HUES64 (cell line): Measurements from ENCODE around the gene ATXN10.

ENCODE experiments used
- H3K27ac ChIP-seq: 2 replicates; pipeline ENCODE4 v1.7.0; 2013; ENCODE audit warnings: low read depth, low read length, inconsistent platforms
- H3K27me3 ChIP-seq: 2 replicates; pipeline ENCODE4 v1.6.1; 2013; ENCODE audit warnings: mild to moderate bottlenecking, low read length; ENCODE audit not compliant: insufficient read depth
- H3K36me3 ChIP-seq: 2 replicates; pipeline ENCODE4 v1.6.1; 2013; ENCODE audit warnings: mild to moderate bottlenecking, low read length; ENCODE audit not compliant: insufficient read depth
- H3K4me1 ChIP-seq: 2 replicates; pipeline ENCODE4 v1.6.1; 2013; ENCODE audit warnings: mild to moderate bottlenecking, low read length, moderate library complexity; ENCODE audit not compliant: insufficient read depth
- H3K4me3 ChIP-seq: 2 replicates; pipeline ENCODE4 v1.5.1; 2013; ENCODE audit warnings: mild to moderate bottlenecking, low read length, moderate library complexity
- H3K9ac ChIP-seq: 2 replicates; pipeline ENCODE4 v1.6.1; 2013; ENCODE audit warnings: mild to moderate bottlenecking, low read depth, low read length
- H3K9me3 ChIP-seq: 2 replicates; pipeline ENCODE4 v1.6.1; 2013; ENCODE audit warnings: low read depth, low read length; ENCODE audit not compliant: insufficient read depth
- WGBS: fragments of 150-250, 120-280 bp; methylation state at CpG from one replicate; pipeline ENCODE4 v1.1.7; 2013; ENCODE audit warnings: missing lambda C conversion rate; 5-methylcytosine and 5-hydroxymethylcytosine counted together

Gene ATXN10

GRCh38 chr22:45882881-45883810 lies 211.5 kb downstream of the ATXN10 start:
- 92% methylated on average over 32 of the region's 32 CpGs for WGBS
- no peak overlapping the region for H3K4me3 ChIP-seq
- H3K9ac ChIP-seq: no peak overlapping the region
- H3K9me3 ChIP-seq: no peaks in the 10 kb centered on the region
- no peaks in the 10 kb centered on the region for H3K36me3 ChIP-seq
- peaks cover 26% of the 10 kb centered on the region for H3K27me3 ChIP-seq
- H3K27ac ChIP-seq: no peak overlapping the region
- H3K4me1 ChIP-seq: peaks cover 4% of the 10 kb centered on the region; the same call in 1 of the 2 replicates

GRCh38 chr22:45883811-45884170 lies 212.2 kb downstream of the ATXN10 start:
- Histone ChIP-seq H3K4me1 (no peaks in the 10 kb centered on the region), H3K36me3 (no peaks in the 10 kb centered on the region), H3K27me3 (peaks cover 20% of the 10 kb centered on the region), H3K27ac (no peak overlapping the region), H3K9ac (no peak overlapping the region), H3K4me3 (no peak overlapping the region), H3K9me3 (no peaks in the 10 kb centered on the region)
- 95% methylated on average over 7 of the region's 8 CpGs for WGBS

GRCh38 chr22:45884201-45885062 lies 212.8 kb downstream of the ATXN10 start:
- H3K27me3 ChIP-seq: peaks cover 20% of the 10 kb centered on the region
- no peaks in the 10 kb centered on the region for H3K4me1 ChIP-seq
- H3K4me3 ChIP-seq: no peak overlapping the region
- WGBS: 91% methylated on average over 27 of the region's 27 CpGs
- no peak overlapping the region for H3K9ac ChIP-seq
- no peaks in the 10 kb centered on the region for H3K9me3 ChIP-seq
- H3K36me3 ChIP-seq: no peaks in the 10 kb centered on the region
- H3K27ac ChIP-seq: no peak overlapping the region

GRCh38 chr22:45885171-45885840 lies 213.7 kb downstream of the ATXN10 start:
- Histone ChIP-seq H3K4me1 (no peaks in the 10 kb centered on the region), H3K36me3 (no peaks in the 10 kb centered on the region), H3K27ac (no peak overlapping the region), H3K9me3 (no peaks in the 10 kb centered on the region), H3K9ac (no peak overlapping the region), H3K27me3 (peaks cover 13% of the 10 kb centered on the region), H3K4me3 (no peak overlapping the region)
- WGBS: 89% methylated on average over 16 of the region's 16 CpGs

- 87% methylated on average over 21 of the region's 21 CpGs for WGBS
- Histone ChIP-seq H3K9me3 (no peaks in the 10 kb centered on the region), H3K4me1 (no peaks in the 10 kb centered on the region), H3K9ac (no peak overlapping the region), H3K27me3 (peaks cover 7% of the 10 kb centered on the region), H3K36me3 (no peaks in the 10 kb centered on the region), H3K27ac (no peak overlapping the region), H3K4me3 (no peak overlapping the region)
Observed at GRCh38 chr22:45885941-45886395, 214.3 kb downstream of the ATXN10 start.

GRCh38 chr22:45886540-45886939 lies 214.9 kb downstream of the ATXN10 start:
- 85% methylated on average over 7 of the region's 7 CpGs for WGBS
- Histone ChIP-seq H3K9me3 (no peaks in the 10 kb centered on the region), H3K4me3 (no peak overlapping the region), H3K4me1 (no peaks in the 10 kb centered on the region), H3K27ac (no peak overlapping the region), H3K36me3 (no peaks in the 10 kb centered on the region), H3K27me3 (peaks cover under 1% of the 10 kb centered on the region; the same call in 1 of the 2 replicates), H3K9ac (no peak overlapping the region)

- no peaks in the 10 kb centered on the region for H3K27me3 ChIP-seq
- no peak overlapping the region for H3K4me3 ChIP-seq
- no peaks in the 10 kb centered on the region for H3K4me1 ChIP-seq
- no peaks in the 10 kb centered on the region for H3K36me3 ChIP-seq
- 93% methylated on average over 22 of the region's 22 CpGs for WGBS
- no peaks in the 10 kb centered on the region for H3K9me3 ChIP-seq
- H3K9ac ChIP-seq: no peak overlapping the region
- H3K27ac ChIP-seq: no peak overlapping the region
Observed at GRCh38 chr22:45887202-45888131, 215.8 kb downstream of the ATXN10 start.

GRCh38 chr22:45888221-45889092 lies 216.8 kb downstream of the ATXN10 start:
- Histone ChIP-seq H3K9ac (no peak overlapping the region), H3K36me3 (no peaks in the 10 kb centered on the region), H3K4me1 (no peaks in the 10 kb centered on the region), H3K27me3 (no peaks in the 10 kb centered on the region), H3K4me3 (no peak overlapping the region), H3K27ac (no peak overlapping the region), H3K9me3 (no peaks in the 10 kb centered on the region)
- WGBS: 94% methylated on average over 27 of the region's 27 CpGs

- Histone ChIP-seq H3K36me3 (no peaks in the 10 kb centered on the region), H3K4me3 (no peak overlapping the region), H3K27ac (no peak overlapping the region), H3K27me3 (no peaks in the 10 kb centered on the region), H3K9me3 (no peaks in the 10 kb centered on the region), H3K4me1 (no peaks in the 10 kb centered on the region), H3K9ac (no peak overlapping the region)
- 94% methylated on average over 10 of the region's 10 CpGs for WGBS
Observed at GRCh38 chr22:45889093-45889538, 217.5 kb downstream of the ATXN10 start.
